HEK293 (cell line): ENCODE results near the gene ST6GAL1.

ENCODE experiments used
- CTCF ChIA-PET: fragments of 350-600 bp; formaldehyde crosslinking; extraction: SDS; loops from one replicate; lab custom pipeline; 2021; ENCODE audit warnings: antibody characterized with exemption; lab: Yijun Ruan, JAX
- POLR2A ChIA-PET: fragments of 300-600 bp; formaldehyde crosslinking; extraction: SDS; loops from one replicate; lab custom pipeline; 2020; ENCODE audit warnings: antibody characterized with exemption, inconsistent platforms; lab: Yijun Ruan, JAX
- H3K27ac ChIP-seq: fragments of 200-500 bp; sonication (Bioruptor generic); 2 replicates; pipeline ENCODE4 v1.5.1; 2014; ENCODE audit warnings: low read depth, low read length, control low read depth, inconsistent platforms; ENCODE audit errors: extremely low read depth
- H3K36me3 ChIP-seq, 2 experiments: fragments of 200-500 bp in 1 of 2; sonication (Bioruptor generic) in 1 of 2; 1 replicate in 1 of 2; 2 replicates in 1 of 2; pipeline ENCODE4 v1.5.1; 2014 to 2017; ENCODE audit warnings: inconsistent platforms in 2 of 2, low read length in 2 of 2; ENCODE audit not compliant: control insufficient read depth in 2 of 2, insufficient read depth in 1 of 2
- H3K4me1 ChIP-seq: fragments of 200-500 bp; sonication (Bioruptor generic); 2 replicates; pipeline ENCODE4 v1.5.1; 2014; ENCODE audit warnings: mild to moderate bottlenecking, low read length, inconsistent platforms; ENCODE audit not compliant: control insufficient read depth, insufficient read depth
- H3K4me3 ChIP-seq: 2 replicates; pipeline ENCODE4 v1.5.1; 2011; ENCODE audit warnings: low read depth, mild to moderate bottlenecking, control low read depth, low read length, moderate library complexity
- H3K9me3 ChIP-seq: fragments of 200-500 bp; sonication (Bioruptor generic); 2 replicates; pipeline ENCODE4 v1.5.1; 2014; ENCODE audit warnings: low read depth, low read length, inconsistent platforms; ENCODE audit not compliant: control insufficient read depth, insufficient read depth
- ATF2 ChIP-seq: fragments of 450-650 bp; formaldehyde crosslinking; IDR thresholded peaks from 2 replicates; pipeline ENCODE4 v1.5.1; 2016; ENCODE audit warnings: missing biosample characterization, missing genetic modification characterization, low read depth
- BCL11B ChIP-seq: fragments of 450-650 bp; formaldehyde crosslinking; IDR thresholded peaks from 2 replicates; pipeline ENCODE4 v1.5.1; 2016; ENCODE audit warnings: low read depth, missing biosample characterization, missing genetic modification characterization
- INSM2 ChIP-seq: fragments of 450-650 bp; formaldehyde crosslinking; IDR thresholded peaks from 2 replicates; pipeline ENCODE4 v1.5.1; 2016; ENCODE audit warnings: missing biosample characterization, missing genetic modification characterization
- PBX3 ChIP-seq: sonication (generic); formaldehyde crosslinking; IDR thresholded peaks from 2 replicates; pipeline ENCODE4 v1.8.1; 2022; ENCODE audit warnings: mild to moderate bottlenecking, moderate library complexity, missing genetic modification reagents
- PRDM6 ChIP-seq: fragments of 450-650 bp; formaldehyde crosslinking; IDR thresholded peaks from 2 replicates; pipeline ENCODE4 v1.5.1; 2017; ENCODE audit warnings: missing biosample characterization, missing genetic modification characterization
- ZBTB21 ChIP-seq: fragments of 450-650 bp; formaldehyde crosslinking; IDR thresholded peaks from 2 replicates; pipeline ENCODE4 v1.5.1; 2017; ENCODE audit warnings: missing biosample characterization, missing genetic modification characterization
- ZBTB49 ChIP-seq: fragments of 450-650 bp; formaldehyde crosslinking; IDR thresholded peaks from 2 replicates; pipeline ENCODE4 v1.5.1; 2016; ENCODE audit warnings: missing biosample characterization, missing genetic modification characterization, low read depth
- ZBTB7A ChIP-seq: fragments of 450-650 bp; formaldehyde crosslinking; IDR thresholded peaks from 2 replicates; pipeline ENCODE4 v1.5.1; 2016; ENCODE audit warnings: low read depth, missing biosample characterization, missing genetic modification characterization
- ZFP69B ChIP-seq: fragments of 450-650 bp; formaldehyde crosslinking; IDR thresholded peaks from 2 replicates; pipeline ENCODE4 v1.5.1; 2016; ENCODE audit warnings: missing biosample characterization, missing genetic modification characterization
- ZNF121 ChIP-seq: fragments of 450-650 bp; formaldehyde crosslinking; IDR thresholded peaks from 2 replicates; pipeline ENCODE4 v1.5.1; 2016; ENCODE audit warnings: missing biosample characterization, missing genetic modification characterization
- ZNF175 ChIP-seq: fragments of 450-650 bp; formaldehyde crosslinking; IDR thresholded peaks from 2 replicates; pipeline ENCODE4 v1.5.1; 2016; ENCODE audit warnings: missing biosample characterization, missing genetic modification characterization
- ZNF19 ChIP-seq: fragments of 450-650 bp; formaldehyde crosslinking; IDR thresholded peaks from 2 replicates; pipeline ENCODE4; 2016; ENCODE audit warnings: missing biosample characterization, missing genetic modification characterization, low read depth
- ZNF221 ChIP-seq: fragments of 450-650 bp; formaldehyde crosslinking; IDR thresholded peaks from 2 replicates; pipeline ENCODE4 v1.5.1; 2017; ENCODE audit warnings: missing biosample characterization, missing genetic modification characterization, borderline replicate concordance
- ZNF433 ChIP-seq: fragments of 450-650 bp; formaldehyde crosslinking; IDR thresholded peaks from 2 replicates; pipeline ENCODE4 v1.5.1; 2016; ENCODE audit warnings: missing biosample characterization, missing genetic modification characterization, low read depth
- ZNF529 ChIP-seq: fragments of 450-650 bp; formaldehyde crosslinking; IDR thresholded peaks from 2 replicates; pipeline ENCODE4 v1.5.1; 2017; ENCODE audit warnings: missing genetic modification characterization, missing biosample characterization; ENCODE audit not compliant: insufficient replicate concordance
- ZNF621 ChIP-seq: fragments of 450-650 bp; formaldehyde crosslinking; IDR thresholded peaks from 2 replicates; pipeline ENCODE4 v1.5.1; 2017; ENCODE audit warnings: missing biosample characterization, missing genetic modification characterization
- ZNF623 ChIP-seq: fragments of 450-650 bp; formaldehyde crosslinking; IDR thresholded peaks from 2 replicates; pipeline ENCODE4 v1.5.1; 2016; ENCODE audit warnings: missing biosample characterization, missing genetic modification characterization
- ZNF692 ChIP-seq: fragments of 450-650 bp; formaldehyde crosslinking; IDR thresholded peaks from 2 replicates; pipeline ENCODE4 v1.5.1; 2016; ENCODE audit warnings: missing biosample characterization, missing genetic modification characterization
- ZNF76 ChIP-seq: fragments of 450-650 bp; formaldehyde crosslinking; IDR thresholded peaks from 2 replicates; pipeline ENCODE4; 2016; ENCODE audit warnings: low read depth, missing biosample characterization, missing genetic modification characterization, borderline replicate concordance

Gene ST6GAL1

GRCh38 chr3:187103251-187103650 lies 172.9 kb downstream of the ST6GAL1 start:
- Histone ChIP-seq H3K36me3 (no peaks in the 10 kb centered on the region), H3K27ac (no peak overlapping the region), H3K4me3 (no peak overlapping the region), H3K9me3 (no peaks in the 10 kb centered on the region), H3K4me1 (peaks cover 2% of the 10 kb centered on the region; the same call in 1 of the 2 replicates)
- TF ChIP-seq ZNF692 (tag by site-specific recombination) (no peak), ZBTB21 (tag by site-specific recombination) (no peak), ZBTB7A (tag by site-specific recombination) (no peak), BCL11B (tag by site-specific recombination) (no peak), ZNF433 (tag by site-specific recombination) (no peak), ZNF121 (no peak), ZBTB49 (tag by site-specific recombination) (no peak), INSM2 (tag by site-specific recombination) (no peak)
- POLR2A ChIA-PET = no interaction called here
- CTCF ChIA-PET = interaction anchor here (0.6 kb wide), 1 partner anchor 62 kb away, joined by 4 read pairs; no protein-coding TSS in a partner anchor

- no peak overlapping the region for H3K27ac ChIP-seq
- no peaks in the 10 kb centered on the region for H3K9me3 ChIP-seq
- CTCF ChIA-PET = no interaction called here
- POLR2A ChIA-PET = no interaction called here
- peaks cover 2% of the 10 kb centered on the region; the same call in 1 of the 2 replicates for H3K4me1 ChIP-seq
- no peak overlapping the region for H3K4me3 ChIP-seq
- TF ChIP-seq ZNF175 (tag by site-specific recombination) = no peak
- TF ChIP-seq ZNF19 (tag by site-specific recombination) = no peak
- no peak for TF ChIP-seq ZNF529 (tag by site-specific recombination)
- TF ChIP-seq ZNF221 (tag by site-specific recombination) = no peak
- TF ChIP-seq ATF2 (tag by site-specific recombination) = no peak
- no peak for TF ChIP-seq ZNF621 (tag by site-specific recombination)
- TF ChIP-seq PBX3 = no peak
- no peak for TF ChIP-seq ZNF623
- no peak for TF ChIP-seq INSM2 (tag by site-specific recombination)
- no peak for TF ChIP-seq ZNF76
- TF ChIP-seq PRDM6 (tag by site-specific recombination) = no peak
- no peak for TF ChIP-seq ZFP69B (tag by site-specific recombination)
- no peaks in the 10 kb centered on the region for H3K36me3 ChIP-seq
These were observed 174.0 kb downstream of the ST6GAL1 start for GRCh38 chr3:187104342-187104741.
